ENCODE results near the gene TMEM248. TPM values are rescaled to one million over a fixed set of nuclear protein-coding genes. Genes with fewer than 3 reads are reported as not detected.

TMEM248 gene
- total RNA-seq, 2 experiments from 2014 or later = 88.3 to 91.6 TPM

- no peak for DNase-seq
- peaks cover 37% of the 10 kb centered on the region for H3K4me1 Mint-ChIP-seq
- ChIA-PET POLR2A (interaction anchor here (1.6 kb wide), 1 partner anchor 9 kb away, joined by 5 read pairs; no protein-coding TSS in a partner anchor), CTCF (interaction anchor here (1.0 kb wide), 1 partner anchor 9 kb away, joined by 3 read pairs; the partner anchor contains the start of gene TMEM248)
- no peak overlapping the region for H3K4me3 Mint-ChIP-seq
- no peak overlapping the region for H3K27ac Mint-ChIP-seq
- peaks cover 47% of the 10 kb centered on the region for H3K36me3 Mint-ChIP-seq (ENCODE audit: low read depth)
- H3K27me3 Mint-ChIP-seq = no peaks in the 10 kb centered on the region
- H3K9me3 Mint-ChIP-seq = no peaks in the 10 kb centered on the region
Measured at GRCh38 chr7:66930341-66930740, 9.3 kb downstream of the TMEM248 start.

- Mint-ChIP-seq H3K4me1 (peaks cover 45% of the 10 kb centered on the region), H3K4me3 (no peak overlapping the region), H3K36me3 (ENCODE audit: low read depth) (peaks cover 54% of the 10 kb centered on the region), H3K9me3 (no peaks in the 10 kb centered on the region), H3K27ac (no peak overlapping the region), H3K27me3 (no peaks in the 10 kb centered on the region)
- DNase-seq = no peak
- CTCF ChIA-PET = interaction anchor here (0.9 kb wide), 1 partner anchor 11 kb away, joined by 3 read pairs; no protein-coding TSS in a partner anchor
- POLR2A ChIA-PET = no interaction called here
Measured at GRCh38 chr7:66933469-66933868, 12.4 kb downstream of the TMEM248 start.

GRCh38 chr7:66937940-66938339, 16.9 kb downstream of the TMEM248 start:
- peaks cover 37% of the 10 kb centered on the region for H3K4me1 Mint-ChIP-seq
- no peak overlapping the region for H3K27ac Mint-ChIP-seq
- DNase-seq = no peak
- H3K9me3 Mint-ChIP-seq = no peaks in the 10 kb centered on the region
- H3K27me3 Mint-ChIP-seq = no peaks in the 10 kb centered on the region
- ChIA-PET POLR2A (no interaction called here), CTCF (no interaction called here)
- no peak overlapping the region for H3K4me3 Mint-ChIP-seq
- peaks cover 52% of the 10 kb centered on the region for H3K36me3 Mint-ChIP-seq (ENCODE audit: low read depth)

- ChIA-PET CTCF (interaction anchor here (1.3 kb wide), 1 partner anchor 95 kb away, joined by 3 read pairs; no protein-coding TSS in a partner anchor), POLR2A (no interaction called here)
- Mint-ChIP-seq H3K9me3 (no peaks in the 10 kb centered on the region), H3K36me3 (ENCODE audit: low read depth) (peaks cover 54% of the 10 kb centered on the region), H3K4me3 (no peak overlapping the region), H3K4me1 (peaks cover 31% of the 10 kb centered on the region), H3K27ac (no peak overlapping the region), H3K27me3 (no peaks in the 10 kb centered on the region)
- no peak for DNase-seq
Measured at GRCh38 chr7:66939325-66939724, 18.3 kb downstream of the TMEM248 start.

GRCh38 chr7:66946545-66946944, 25.5 kb downstream of the TMEM248 start:
- H3K4me3 Mint-ChIP-seq = no peak overlapping the region
- H3K36me3 Mint-ChIP-seq (ENCODE audit: low read depth) = peaks cover 59% of the 10 kb centered on the region
- CTCF ChIA-PET = no interaction called here
- H3K4me1 Mint-ChIP-seq = no peaks in the 10 kb centered on the region
- no peak overlapping the region for H3K27ac Mint-ChIP-seq
- H3K27me3 Mint-ChIP-seq = no peaks in the 10 kb centered on the region
- POLR2A ChIA-PET = no interaction called here
- H3K9me3 Mint-ChIP-seq = no peaks in the 10 kb centered on the region
- no peak for DNase-seq

- ChIA-PET CTCF (no interaction called here), POLR2A (no interaction called here)
- no peak overlapping the region for H3K27ac Mint-ChIP-seq
- H3K4me1 Mint-ChIP-seq = no peaks in the 10 kb centered on the region
- DNase-seq = no peak
- peaks cover 56% of the 10 kb centered on the region for H3K36me3 Mint-ChIP-seq (ENCODE audit: low read depth)
- no peak overlapping the region for H3K4me3 Mint-ChIP-seq
- H3K27me3 Mint-ChIP-seq = no peaks in the 10 kb centered on the region
- H3K9me3 Mint-ChIP-seq = no peaks in the 10 kb centered on the region
Measured at GRCh38 chr7:66948480-66949109, 27.6 kb downstream of the TMEM248 start.

- POLR2A ChIA-PET = interaction anchor here (1.4 kb wide), 1 partner anchor 28 kb away, joined by 3 read pairs; no protein-coding TSS in a partner anchor
Measured at GRCh38 chr7:66950311-66950710, 29.3 kb downstream of the TMEM248 start.

GRCh38 chr7:66950763-66951162, 29.7 kb downstream of the TMEM248 start:
- no peak for DNase-seq
- POLR2A ChIA-PET = no interaction called here
- CTCF ChIA-PET = interaction anchor here (0.6 kb wide), 1 partner anchor 51 kb away, joined by 3 read pairs; no protein-coding TSS in a partner anchor
- no peak overlapping the region for H3K27ac Mint-ChIP-seq
- H3K36me3 Mint-ChIP-seq (ENCODE audit: low read depth) = peaks cover 51% of the 10 kb centered on the region
- H3K4me1 Mint-ChIP-seq = no peaks in the 10 kb centered on the region
- no peak overlapping the region for H3K4me3 Mint-ChIP-seq
- no peaks in the 10 kb centered on the region for H3K9me3 Mint-ChIP-seq
- no peaks in the 10 kb centered on the region for H3K27me3 Mint-ChIP-seq

More at GRCh38 chr7:66950311-66950710, 29.3 kb downstream of the TMEM248 start:
- DNase-seq = no peak
- H3K4me3 Mint-ChIP-seq = no peak overlapping the region
- peaks cover 52% of the 10 kb centered on the region for H3K36me3 Mint-ChIP-seq (ENCODE audit: low read depth)
- H3K9me3 Mint-ChIP-seq = no peaks in the 10 kb centered on the region
- CTCF ChIA-PET = no interaction called here
- H3K4me1 Mint-ChIP-seq = no peaks in the 10 kb centered on the region
- no peaks in the 10 kb centered on the region for H3K27me3 Mint-ChIP-seq
- H3K27ac Mint-ChIP-seq = no peak overlapping the region

GRCh38 chr7:66952343-66953043, 31.5 kb downstream of the TMEM248 start:
- H3K4me3 Mint-ChIP-seq = no peak overlapping the region
- ChIA-PET POLR2A (no interaction called here), CTCF (no interaction called here)
- H3K27ac Mint-ChIP-seq = no peak overlapping the region
- H3K36me3 Mint-ChIP-seq (ENCODE audit: low read depth) = peaks cover 65% of the 10 kb centered on the region
- DNase-seq = no peak
- H3K4me1 Mint-ChIP-seq = no peaks in the 10 kb centered on the region
- H3K9me3 Mint-ChIP-seq = no peaks in the 10 kb centered on the region
- H3K27me3 Mint-ChIP-seq = no peaks in the 10 kb centered on the region

- no peaks in the 10 kb centered on the region for H3K4me1 Mint-ChIP-seq
- CTCF ChIA-PET = no interaction called here
- H3K36me3 Mint-ChIP-seq (ENCODE audit: low read depth) = peaks cover 65% of the 10 kb centered on the region
- DNase-seq = no peak
- H3K4me3 Mint-ChIP-seq = no peak overlapping the region
- H3K27ac Mint-ChIP-seq = no peak overlapping the region
- POLR2A ChIA-PET = no interaction called here
- H3K9me3 Mint-ChIP-seq = no peaks in the 10 kb centered on the region
- H3K27me3 Mint-ChIP-seq = no peaks in the 10 kb centered on the region
Measured at GRCh38 chr7:66953044-66953427, 32.0 kb downstream of the TMEM248 start.

GRCh38 chr7:66957595-66958290, 36.7 kb downstream of the TMEM248 start:
- Mint-ChIP-seq H3K27ac (no peak overlapping the region), H3K27me3 (no peaks in the 10 kb centered on the region), H3K4me3 (no peak overlapping the region), H3K9me3 (no peaks in the 10 kb centered on the region), H3K4me1 (no peaks in the 10 kb centered on the region), H3K36me3 (ENCODE audit: low read depth) (peaks cover 53% of the 10 kb centered on the region)
- POLR2A ChIA-PET = no interaction called here
- CTCF ChIA-PET = no interaction called here
- DNase-seq = no peak

- no peak for DNase-seq
- POLR2A ChIA-PET = no interaction called here
- CTCF ChIA-PET = no interaction called here
- Mint-ChIP-seq H3K9me3 (no peaks in the 10 kb centered on the region), H3K4me1 (no peaks in the 10 kb centered on the region), H3K27ac (no peak overlapping the region), H3K27me3 (no peaks in the 10 kb centered on the region), H3K4me3 (no peak overlapping the region), H3K36me3 (ENCODE audit: low read depth) (peaks cover 47% of the 10 kb centered on the region)
Measured at GRCh38 chr7:66958538-66959350, 37.7 kb downstream of the TMEM248 start.

- no peaks in the 10 kb centered on the region for H3K27me3 Mint-ChIP-seq
- DNase-seq = no peak
- no peak overlapping the region for H3K27ac Mint-ChIP-seq
- ChIA-PET CTCF (no interaction called here), POLR2A (no interaction called here)
- no peaks in the 10 kb centered on the region for H3K9me3 Mint-ChIP-seq
- no peak overlapping the region for H3K4me3 Mint-ChIP-seq
- no peaks in the 10 kb centered on the region for H3K4me1 Mint-ChIP-seq
- peaks cover 41% of the 10 kb centered on the region for H3K36me3 Mint-ChIP-seq (ENCODE audit: low read depth)
Measured at GRCh38 chr7:66960192-66960591, 39.2 kb downstream of the TMEM248 start.
